MM.1S (cell line): ENCODE results near the gene SLC7A1.

ENCODE experiments used
- DNase-seq: peaks from one replicate; pipeline ENCODE4 v3.0.0-alpha.2; 2015
- H2AFZ ChIP-seq: fragments of 300-600 bp; sonication (generic); 2 replicates; pipeline ENCODE4 v1.6.0; 2016; ENCODE audit warnings: antibody characterized with exemption, low read length
- H3F3A ChIP-seq: fragments of 300-600 bp; sonication (generic); 2 replicates; pipeline ENCODE4 v1.6.1; 2016; ENCODE audit warnings: mild to moderate bottlenecking, antibody characterized with exemption, low read length, moderate library complexity, mixed read lengths; ENCODE audit not compliant: insufficient read depth
- H3K27ac ChIP-seq: fragments of 300-600 bp; sonication (generic); 2 replicates; pipeline ENCODE4 v1.5.1; 2016; ENCODE audit warnings: mild to moderate bottlenecking, low read length
- H3K27me3 ChIP-seq: fragments of 300-600 bp; sonication (generic); replicated peaks from 2 replicates; pipeline ENCODE4 v1.6.0; 2016; ENCODE audit warnings: low read length; ENCODE audit not compliant: insufficient read depth
- H3K36me3 ChIP-seq: fragments of 300-600 bp; sonication (generic); replicated peaks from 2 replicates; pipeline ENCODE4 v1.6.1; 2016; ENCODE audit warnings: mild to moderate bottlenecking, low read length, mixed read lengths; ENCODE audit not compliant: insufficient read depth
- H3K4me1 ChIP-seq: fragments of 300-600 bp; sonication (generic); 2 replicates; pipeline ENCODE4 v1.6.1; 2016; ENCODE audit warnings: low read length, mixed read lengths
- H3K4me2 ChIP-seq: fragments of 300-600 bp; sonication (generic); 2 replicates; pipeline ENCODE4 v1.6.0; 2016; ENCODE audit warnings: low read depth, low read length
- H3K4me3 ChIP-seq: fragments of 300-600 bp; sonication (generic); 2 replicates; pipeline ENCODE4 v1.5.1; 2016; ENCODE audit warnings: low read length, mixed read lengths
- H3K79me2 ChIP-seq: fragments of 300-600 bp; sonication (generic); 2 replicates; pipeline ENCODE4 v1.6.1; 2016; ENCODE audit warnings: mixed run types, low read length, mixed read lengths
- H3K9ac ChIP-seq: fragments of 300-600 bp; sonication (generic); 2 replicates; pipeline ENCODE4 v1.6.1; 2016; ENCODE audit warnings: low read length, mixed read lengths
- H3K9me2 ChIP-seq: fragments of 300-600 bp; sonication (generic); replicated peaks from 2 replicates; pipeline ENCODE4 v1.6.1; 2016; ENCODE audit warnings: mild to moderate bottlenecking, low read length, mixed read lengths; ENCODE audit not compliant: insufficient read depth
- H3K9me3 ChIP-seq: fragments of 300-600 bp; sonication (generic); replicated peaks from 2 replicates; pipeline ENCODE4 v1.6.1; 2016; ENCODE audit warnings: mild to moderate bottlenecking, low read length, mixed read lengths; ENCODE audit not compliant: insufficient read depth
- H4K20me1 ChIP-seq: fragments of 300-600 bp; sonication (generic); 2 replicates; pipeline ENCODE4 v1.6.1; 2016; ENCODE audit warnings: mild to moderate bottlenecking, low read length, moderate library complexity, mixed read lengths; ENCODE audit not compliant: insufficient read depth
- EZH2 ChIP-seq: fragments of 300-600 bp; sonication (generic); optimal IDR thresholded peaks from 2 replicates; pipeline ENCODE3; 2017; ENCODE audit warnings: low read depth, mild to moderate bottlenecking, antibody characterized with exemption, low read length, mixed read lengths
- EZH2phosphoT487 ChIP-seq: fragments of 300-600 bp; sonication (generic); IDR thresholded peaks from 2 replicates; pipeline ENCODE4 v1.6.1; 2018; ENCODE audit warnings: antibody characterized with exemption, low read length
- TF ChIP-seq, protein P1 (sequence below): fragments of 300-600 bp; sonication (generic); IDR thresholded peaks from 2 replicates; pipeline ENCODE4 v1.5.1; 2016; ENCODE audit warnings: antibody characterized with exemption, low read length, mixed read lengths

Gene SLC7A1

DNA sequence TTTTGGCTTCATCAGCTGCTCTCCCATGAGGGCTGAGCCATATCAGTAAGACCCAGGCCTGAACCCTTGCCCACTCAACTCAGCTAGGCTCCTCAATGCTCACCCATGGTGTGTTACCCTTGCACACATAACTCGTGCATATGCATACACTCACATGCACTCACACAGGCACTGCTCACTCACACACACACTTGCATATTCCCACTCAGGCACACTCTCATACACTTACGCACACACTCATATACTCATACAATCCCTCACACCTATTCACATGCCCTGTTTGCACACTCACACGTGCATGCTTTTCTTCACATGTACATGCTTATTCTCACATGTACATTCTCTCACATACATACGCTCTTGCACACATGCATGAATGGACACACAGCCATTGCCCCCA is 93.8 kb downstream of the SLC7A1 start:
- no peaks in the 10 kb centered on the region for H3K27me3 ChIP-seq
- no peaks in the 10 kb centered on the region for H4K20me1 ChIP-seq
- no peak for DNase-seq
- no peak overlapping the region for H3K9ac ChIP-seq
- H3K4me2 ChIP-seq, result no peak overlapping the region
- no peaks in the 10 kb centered on the region for H3K36me3 ChIP-seq
- H3K4me3 ChIP-seq, result no peak overlapping the region
- no peaks in the 10 kb centered on the region for H3K9me2 ChIP-seq
- H3K9me3 ChIP-seq, result no peaks in the 10 kb centered on the region
- TF ChIP-seq, protein P1, sequence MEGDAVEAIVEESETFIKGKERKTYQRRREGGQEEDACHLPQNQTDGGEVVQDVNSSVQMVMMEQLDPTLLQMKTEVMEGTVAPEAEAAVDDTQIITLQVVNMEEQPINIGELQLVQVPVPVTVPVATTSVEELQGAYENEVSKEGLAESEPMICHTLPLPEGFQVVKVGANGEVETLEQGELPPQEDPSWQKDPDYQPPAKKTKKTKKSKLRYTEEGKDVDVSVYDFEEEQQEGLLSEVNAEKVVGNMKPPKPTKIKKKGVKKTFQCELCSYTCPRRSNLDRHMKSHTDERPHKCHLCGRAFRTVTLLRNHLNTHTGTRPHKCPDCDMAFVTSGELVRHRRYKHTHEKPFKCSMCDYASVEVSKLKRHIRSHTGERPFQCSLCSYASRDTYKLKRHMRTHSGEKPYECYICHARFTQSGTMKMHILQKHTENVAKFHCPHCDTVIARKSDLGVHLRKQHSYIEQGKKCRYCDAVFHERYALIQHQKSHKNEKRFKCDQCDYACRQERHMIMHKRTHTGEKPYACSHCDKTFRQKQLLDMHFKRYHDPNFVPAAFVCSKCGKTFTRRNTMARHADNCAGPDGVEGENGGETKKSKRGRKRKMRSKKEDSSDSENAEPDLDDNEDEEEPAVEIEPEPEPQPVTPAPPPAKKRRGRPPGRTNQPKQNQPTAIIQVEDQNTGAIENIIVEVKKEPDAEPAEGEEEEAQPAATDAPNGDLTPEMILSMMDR, result no peak
- no peak for TF ChIP-seq EZH2
- H3K27ac ChIP-seq, result no peak overlapping the region
- no peaks in the 10 kb centered on the region for H3K4me1 ChIP-seq
- no peaks in the 10 kb centered on the region for H3K79me2 ChIP-seq
- H3F3A ChIP-seq, result no peaks in the 10 kb centered on the region
- no peak overlapping the region for H2AFZ ChIP-seq

DNA sequence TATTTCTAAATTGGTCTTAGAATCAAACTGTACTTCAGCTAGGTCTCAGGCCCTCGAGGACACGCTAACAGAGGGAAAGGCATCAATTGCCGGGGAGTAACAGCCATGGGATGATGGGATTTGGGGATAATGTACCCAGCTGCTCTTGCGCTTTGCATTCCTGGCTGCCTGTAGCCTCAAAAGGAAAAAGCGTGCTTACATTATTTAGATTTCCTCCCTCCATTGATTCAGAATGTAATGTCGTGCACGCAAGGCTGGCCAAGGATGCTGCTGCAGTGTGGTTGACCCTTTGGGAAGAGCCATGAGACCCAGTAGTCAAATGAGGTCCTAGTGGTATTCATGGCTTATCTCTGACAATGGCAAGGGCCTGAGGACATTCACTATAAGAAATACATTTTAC is 95.1 kb downstream of the SLC7A1 start:
- Histone ChIP-seq H3K27me3 (no peaks in the 10 kb centered on the region), H3K4me2 (no peak overlapping the region), H3K4me3 (no peak overlapping the region), H3K36me3 (no peaks in the 10 kb centered on the region), H3F3A (no peaks in the 10 kb centered on the region), H2AFZ (no peak overlapping the region), H3K79me2 (no peaks in the 10 kb centered on the region), H3K27ac (no peak overlapping the region), H3K9me2 (no peaks in the 10 kb centered on the region), H3K9ac (no peak overlapping the region), H3K9me3 (no peaks in the 10 kb centered on the region), H3K4me1 (no peaks in the 10 kb centered on the region), H4K20me1 (no peaks in the 10 kb centered on the region)
- no peak for DNase-seq
- no peak for TF ChIP-seq EZH2phosphoT487
- no peak for TF ChIP-seq EZH2
- TF ChIP-seq, protein P1, result no peak

DNA sequence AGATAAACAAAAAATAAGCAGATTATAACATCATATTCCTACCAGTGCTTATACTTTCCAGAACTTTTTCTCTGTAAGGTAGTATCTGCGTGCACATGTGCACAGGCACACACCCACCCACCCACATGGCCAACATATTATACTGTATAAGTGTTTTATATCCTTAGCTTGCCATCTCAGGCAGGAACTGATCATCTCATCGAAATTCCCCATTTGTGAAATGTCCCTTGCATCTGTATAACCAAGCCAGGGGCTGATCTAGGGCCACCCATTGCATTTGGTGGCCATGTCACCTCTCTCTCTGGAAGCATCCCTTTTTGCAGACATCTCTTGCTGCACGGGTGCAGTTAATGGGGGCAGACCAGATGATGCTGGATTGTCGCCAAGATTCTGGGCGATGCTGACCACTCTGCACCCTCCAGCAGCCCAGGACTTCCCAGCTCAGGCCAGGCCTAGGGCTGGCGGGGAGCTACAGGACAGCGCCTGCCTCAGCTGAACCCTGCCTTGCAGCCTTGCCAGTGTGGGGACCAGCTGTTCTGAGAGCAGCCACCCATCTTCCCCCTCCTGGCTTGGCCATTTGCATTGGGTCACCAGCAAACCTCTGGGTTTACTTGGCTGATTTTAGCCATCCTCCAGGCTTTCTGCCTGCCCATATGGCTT is 95.9 kb downstream of the SLC7A1 start:
- Histone ChIP-seq H3K9me3 (no peaks in the 10 kb centered on the region), H2AFZ (no peak overlapping the region), H3K4me2 (no peak overlapping the region), H3F3A (no peaks in the 10 kb centered on the region), H3K79me2 (no peaks in the 10 kb centered on the region), H3K36me3 (no peaks in the 10 kb centered on the region), H3K4me3 (no peak overlapping the region), H3K27ac (no peak overlapping the region), H3K9me2 (no peaks in the 10 kb centered on the region), H3K4me1 (no peaks in the 10 kb centered on the region), H3K9ac (no peak overlapping the region), H3K27me3 (no peaks in the 10 kb centered on the region), H4K20me1 (no peaks in the 10 kb centered on the region)
- DNase-seq, result no peak
- TF ChIP-seq EZH2, result no peak
- TF ChIP-seq, protein P1, result no peak
- no peak for TF ChIP-seq EZH2phosphoT487
